Keratinocyte (primary cell): ENCODE measurements around the gene MAST1.
A peak's percentile ranks its signal among the peaks of the same experiment; 100 is the strongest.

Experiments used
- CTCF ChIP-seq, 3 experiments: IDR thresholded peaks in 1 of 3; conservative IDR thresholded peaks in 1 of 3; optimal IDR thresholded peaks in 1 of 3; 2 replicates in 2 of 3; 3 replicates in 1 of 3; pipeline versions ENCODE3 to v1.5.1; 2011; ENCODE audit warnings: low read length in 3 of 3, mild to moderate bottlenecking in 3 of 3, moderate library complexity in 2 of 3, control low read depth in 1 of 3, inconsistent platforms in 1 of 3; ENCODE audit not compliant: insufficient read depth in 2 of 3; ENCODE audit errors: extremely low read depth in 1 of 3
- EZH2 ChIP-seq: IDR thresholded peaks from one replicate; pipeline ENCODE4 v1.6.1; 2012; ENCODE audit warnings: inconsistent platforms, mild to moderate bottlenecking, low read length, moderate library complexity

GRCh38 chr19:12834566-12834943, 3.8 kb upstream of the MAST1 start, which contains the start of gene RTBDN:
- TF ChIP-seq CTCF (optimal IDR thresholded peaks at IDR 0.05 in 1 of 3, IDR thresholded peaks at IDR 0.05 in 1 of 3, conservative IDR thresholded peaks at IDR 0.05 in 1 of 3; ENCODE audit: extremely low read depth in 1 of 3, insufficient read depth in 2 of 3, low read length in 3 of 3) (no peak), EZH2 (peak; percentile 96)
